Measurements from ENCODE around the gene SEL1L2. TPM values are rescaled to one million over a fixed set of nuclear protein-coding genes. Genes with fewer than 3 reads are reported as not detected.

Gene SEL1L2
- total RNA-seq, 3 donors from 2014 or later: 7.4 TPM; not detected in 2

DNA sequence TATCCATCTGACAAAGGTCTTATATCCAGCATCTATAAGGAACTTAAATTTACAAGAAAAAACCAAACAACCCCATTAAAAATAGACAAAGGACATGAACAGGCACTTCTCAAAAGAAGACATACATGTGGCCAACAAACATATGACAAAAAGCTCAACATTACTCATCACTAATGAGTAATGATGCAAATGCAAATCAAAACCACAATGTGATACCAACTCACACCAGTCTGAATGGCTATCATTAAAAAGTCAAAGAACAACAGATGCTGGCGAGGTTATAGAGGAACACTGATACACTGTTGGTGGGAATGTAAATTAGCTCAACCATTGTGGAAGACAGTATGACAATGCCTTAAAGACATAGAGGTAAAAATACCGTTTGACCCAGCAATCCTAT is 18.8 kb upstream of the SEL1L2 start:
- Histone ChIP-seq H3K4me1 (no peaks in the 10 kb centered on the region), H3K9me3 (peaks cover 15 to 17% of the 10 kb centered on the region in 2 donors), H3K27me3 (no peaks in the 10 kb centered on the region), H3K36me3 (no peaks in the 10 kb centered on the region), H3K4me3 (no peak overlapping the region), H3K27ac (no peak overlapping the region)
- DNase-seq (ENCODE audit: low spot score in 2 of 2): no peak
- intact Hi-C loops (cut with DNase I; ENCODE audit: low total_unique reads): no loop called here
- no peak for TF ChIP-seq POLR2A (IDR thresholded peaks at IDR 0.05)
- TF ChIP-seq POLR2AphosphoS5 (IDR thresholded peaks at IDR 0.05): no peak
- no peak for TF ChIP-seq CTCF (IDR thresholded peaks at IDR 0.05)

- no peak for TF ChIP-seq CTCF (IDR thresholded peaks at IDR 0.05)
- no peak for TF ChIP-seq POLR2AphosphoS5 (IDR thresholded peaks at IDR 0.05)
- no peak for TF ChIP-seq POLR2A (IDR thresholded peaks at IDR 0.05)
- no peaks in the 10 kb centered on the region for H3K4me1 ChIP-seq
- no peak overlapping the region for H3K4me3 ChIP-seq
- no peaks in the 10 kb centered on the region for H3K36me3 ChIP-seq
- H3K27me3 ChIP-seq: no peaks in the 10 kb centered on the region
- H3K27ac ChIP-seq: no peak overlapping the region
- no peak for DNase-seq (ENCODE audit: low spot score in 2 of 2)
- intact Hi-C loops (cut with DNase I; ENCODE audit: low total_unique reads): no loop called here
- H3K9me3 ChIP-seq: peaks cover 0 to 4% of the 10 kb centered on the region in 2 donors
These were observed 15.6 kb upstream of the SEL1L2 start for GRCh38 chr20:14005996-14006395.

GRCh38 chr20:14000917-14001316 is 10.5 kb upstream of the SEL1L2 start:
- no peaks in the 10 kb centered on the region for H3K4me1 ChIP-seq
- no peak for DNase-seq (ENCODE audit: low spot score in 2 of 2)
- H3K36me3 ChIP-seq: no peaks in the 10 kb centered on the region
- no peak overlapping the region for H3K27ac ChIP-seq
- intact Hi-C loops (cut with DNase I; ENCODE audit: low total_unique reads): no loop called here
- TF ChIP-seq POLR2AphosphoS5 (IDR thresholded peaks at IDR 0.05): no peak
- TF ChIP-seq POLR2A (IDR thresholded peaks at IDR 0.05): no peak
- TF ChIP-seq CTCF (IDR thresholded peaks at IDR 0.05): no peak
- H3K9me3 ChIP-seq: no peaks in the 10 kb centered on the region
- H3K4me3 ChIP-seq: no peak overlapping the region
- H3K27me3 ChIP-seq: no peaks in the 10 kb centered on the region

DNA sequence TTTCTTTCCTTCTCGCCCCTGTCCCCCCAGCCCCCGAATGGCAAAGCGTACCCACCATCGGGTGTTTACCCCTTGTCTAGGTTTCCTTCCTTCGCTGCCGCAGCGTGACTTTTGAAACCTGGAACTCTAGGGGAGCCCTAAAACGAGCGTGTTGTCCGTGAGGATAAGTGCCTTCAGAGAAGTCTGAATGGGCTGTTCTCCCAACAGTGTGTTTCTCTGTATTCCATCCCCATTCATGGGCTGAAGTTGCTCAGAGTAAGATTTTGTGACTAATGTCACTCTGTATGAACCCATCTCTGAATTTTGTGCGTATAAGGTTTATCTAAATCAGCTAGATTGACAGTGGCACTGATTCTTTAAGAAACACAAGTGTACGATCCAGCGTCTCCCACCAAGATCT is 5.9 kb upstream of the SEL1L2 start:
- peak overlapping the region; percentile 65 to 83 (median 79) for H3K4me3 ChIP-seq
- TF ChIP-seq POLR2A (IDR thresholded peaks at IDR 0.05): no peak
- no peak for TF ChIP-seq POLR2AphosphoS5 (IDR thresholded peaks at IDR 0.05)
- TF ChIP-seq CTCF (IDR thresholded peaks at IDR 0.05): no peak
- H3K9me3 ChIP-seq: peaks cover 6 to 31% of the 10 kb centered on the region in 2 donors
- intact Hi-C loops (cut with DNase I; ENCODE audit: low total_unique reads): no loop called here
- H3K27ac ChIP-seq: no peak overlapping the region
- no peaks in the 10 kb centered on the region for H3K27me3 ChIP-seq
- no peak for DNase-seq (ENCODE audit: low spot score in 2 of 2)
- no peaks in the 10 kb centered on the region for H3K36me3 ChIP-seq
- no peaks in the 10 kb centered on the region for H3K4me1 ChIP-seq

DNA sequence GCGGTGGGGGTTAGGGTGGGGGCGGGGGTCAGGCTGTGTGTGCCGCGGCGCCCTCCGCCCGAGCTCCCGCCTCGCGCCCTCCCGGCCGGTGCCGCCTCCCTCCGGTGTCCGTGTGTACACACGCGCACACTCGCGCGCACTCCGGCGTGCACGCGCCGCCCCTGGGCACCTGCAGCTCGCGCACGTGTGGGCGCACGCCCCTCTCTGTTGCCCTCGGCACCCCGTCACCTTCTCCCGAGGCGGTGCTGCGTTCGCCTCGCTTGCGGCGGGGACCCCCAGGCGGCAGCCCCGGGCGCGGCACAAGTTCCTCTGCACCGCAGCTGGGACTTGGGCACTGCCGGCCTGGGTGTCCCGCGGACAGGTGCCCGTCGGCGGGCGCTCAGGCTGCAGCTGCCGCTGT is 5.4 kb upstream of the SEL1L2 start:
- no peaks in the 10 kb centered on the region for H3K4me1 ChIP-seq
- intact Hi-C loops (cut with DNase I; ENCODE audit: low total_unique reads): no loop called here
- peak overlapping the region; percentile 65 to 83 (median 79) for H3K4me3 ChIP-seq
- no peaks in the 10 kb centered on the region for H3K36me3 ChIP-seq
- DNase-seq (ENCODE audit: low spot score in 2 of 2): no peak
- TF ChIP-seq CTCF (IDR thresholded peaks at IDR 0.05): no peak
- TF ChIP-seq POLR2AphosphoS5 (IDR thresholded peaks at IDR 0.05): no peak
- TF ChIP-seq POLR2A (IDR thresholded peaks at IDR 0.05): no peak
- H3K27me3 ChIP-seq: no peaks in the 10 kb centered on the region
- H3K9me3 ChIP-seq: peaks cover 6 to 33% of the 10 kb centered on the region in 2 donors
- H3K27ac ChIP-seq: peak overlapping the region; percentile 72 to 80
